Measurements from ENCODE around the gene DGKG.

- no peak for TF ChIP-seq BRCA1 (IDR thresholded peaks at IDR 0.05; ENCODE audit: low read depth, low read length)
- TF ChIP-seq SIN3A (conservative IDR thresholded peaks at IDR 0.05 in 1 of 2, IDR thresholded peaks at IDR 0.05 in 1 of 2; ENCODE audit: low read depth in 1 of 2, low read length in 2 of 2): no peak
- TF ChIP-seq POLR2A (IDR thresholded peaks at IDR 0.05; ENCODE audit: control extremely low read depth in 1 of 2, low read depth in 2 of 2, low read length in 2 of 2): no peak
- no peak for TF ChIP-seq POLR2AphosphoS5 (IDR thresholded peaks at IDR 0.05; ENCODE audit: low read depth, low read length)
- TF ChIP-seq, protein P1, sequence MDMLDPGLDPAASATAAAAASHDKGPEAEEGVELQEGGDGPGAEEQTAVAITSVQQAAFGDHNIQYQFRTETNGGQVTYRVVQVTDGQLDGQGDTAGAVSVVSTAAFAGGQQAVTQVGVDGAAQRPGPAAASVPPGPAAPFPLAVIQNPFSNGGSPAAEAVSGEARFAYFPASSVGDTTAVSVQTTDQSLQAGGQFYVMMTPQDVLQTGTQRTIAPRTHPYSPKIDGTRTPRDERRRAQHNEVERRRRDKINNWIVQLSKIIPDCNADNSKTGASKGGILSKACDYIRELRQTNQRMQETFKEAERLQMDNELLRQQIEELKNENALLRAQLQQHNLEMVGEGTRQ (IDR thresholded peaks at IDR 0.05; ENCODE audit: low read length): no peak
- no peak for TF ChIP-seq SP1 (IDR thresholded peaks at IDR 0.05; ENCODE audit: low read depth, low read length)
- TF ChIP-seq, protein P2, sequence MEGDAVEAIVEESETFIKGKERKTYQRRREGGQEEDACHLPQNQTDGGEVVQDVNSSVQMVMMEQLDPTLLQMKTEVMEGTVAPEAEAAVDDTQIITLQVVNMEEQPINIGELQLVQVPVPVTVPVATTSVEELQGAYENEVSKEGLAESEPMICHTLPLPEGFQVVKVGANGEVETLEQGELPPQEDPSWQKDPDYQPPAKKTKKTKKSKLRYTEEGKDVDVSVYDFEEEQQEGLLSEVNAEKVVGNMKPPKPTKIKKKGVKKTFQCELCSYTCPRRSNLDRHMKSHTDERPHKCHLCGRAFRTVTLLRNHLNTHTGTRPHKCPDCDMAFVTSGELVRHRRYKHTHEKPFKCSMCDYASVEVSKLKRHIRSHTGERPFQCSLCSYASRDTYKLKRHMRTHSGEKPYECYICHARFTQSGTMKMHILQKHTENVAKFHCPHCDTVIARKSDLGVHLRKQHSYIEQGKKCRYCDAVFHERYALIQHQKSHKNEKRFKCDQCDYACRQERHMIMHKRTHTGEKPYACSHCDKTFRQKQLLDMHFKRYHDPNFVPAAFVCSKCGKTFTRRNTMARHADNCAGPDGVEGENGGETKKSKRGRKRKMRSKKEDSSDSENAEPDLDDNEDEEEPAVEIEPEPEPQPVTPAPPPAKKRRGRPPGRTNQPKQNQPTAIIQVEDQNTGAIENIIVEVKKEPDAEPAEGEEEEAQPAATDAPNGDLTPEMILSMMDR (IDR thresholded peaks at IDR 0.05; ENCODE audit: control extremely low read depth in 1 of 3, insufficient read depth in 1 of 3, low read depth in 1 of 3, low read length in 3 of 3): no peak
- TF ChIP-seq FOSL1 (IDR thresholded peaks at IDR 0.05; ENCODE audit: insufficient read depth, low read depth, low read length): no peak
- TF ChIP-seq HDAC2 (IDR thresholded peaks at IDR 0.05; ENCODE audit: borderline replicate concordance in 1 of 2, low read depth in 2 of 2, low read length in 2 of 2): no peak
These were observed 88.4 kb downstream of the DGKG start for GRCh38 chr3:186273586-186273985.
